ENCODE data around the gene SCML2.

SCML2 gene

DNA sequence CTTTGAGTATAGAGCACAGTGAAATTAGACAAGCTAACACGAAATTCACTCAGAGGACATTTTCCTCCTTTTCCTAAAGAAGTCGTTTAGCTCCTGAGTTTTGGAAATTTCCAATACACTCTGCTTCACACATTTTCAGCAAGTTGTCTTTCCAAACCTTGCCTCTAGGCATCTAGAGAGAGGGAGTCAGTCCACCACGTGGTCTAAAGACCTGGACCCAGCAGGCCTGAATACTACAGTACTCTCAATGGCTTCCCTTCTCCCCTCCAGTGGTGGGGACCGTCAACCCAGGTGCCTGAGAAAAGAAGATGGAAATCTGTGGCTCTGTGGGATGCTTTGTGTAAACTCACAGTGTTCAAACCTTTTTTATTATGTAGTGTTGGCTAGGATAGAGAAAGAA is 13.9 kb upstream of the SCML2 start:
- H3K4ac ChIP-seq (ENCODE audit: low read length), result no peak overlapping the region
- H2BK5ac ChIP-seq (ENCODE audit: low read length), result no peak overlapping the region
- no peak overlapping the region for H2AFZ ChIP-seq (ENCODE audit: low read length)
- no peak overlapping the region for H4K91ac ChIP-seq (ENCODE audit: low read depth, low read length, poor library complexity)
- no peak overlapping the region for H3K23ac ChIP-seq (ENCODE audit: low read depth, low read length, poor library complexity)
- no peak for DNase-seq (ENCODE audit: low spot score)
- H2BK12ac ChIP-seq (ENCODE audit: low read length), result no peak overlapping the region
- no peak overlapping the region for H3K18ac ChIP-seq (ENCODE audit: low read length)
- no peaks in the 10 kb centered on the region for H3K27me3 ChIP-seq (ENCODE audit: control insufficient read depth in 3 of 3, insufficient read depth in 3 of 3, low read depth in 1 of 3, low read length in 3 of 3)
- no peak overlapping the region for H3K4me2 ChIP-seq (ENCODE audit: insufficient read depth, low read length, poor library complexity, severe bottlenecking)
- no peak overlapping the region for H2BK120ac ChIP-seq (ENCODE audit: low read depth, low read length)
- H3K9me3 ChIP-seq (replicated peaks in 1 of 2; ENCODE audit: control insufficient read depth in 2 of 2, insufficient read depth in 1 of 2, low read depth in 1 of 2, low read length in 2 of 2), result no peaks in the 10 kb centered on the region
- no peaks in the 10 kb centered on the region for H3K4me1 ChIP-seq (ENCODE audit: control insufficient read depth in 2 of 2, insufficient read depth in 1 of 2, low read depth in 1 of 2, low read length in 2 of 2)
- H3K27ac ChIP-seq (replicated peaks; ENCODE audit: low read length), result no peak overlapping the region
- no peak overlapping the region for H3K9ac ChIP-seq (ENCODE audit: low read depth, low read length, poor library complexity)
- H3K14ac ChIP-seq (ENCODE audit: low read length), result no peak overlapping the region
- H4K8ac ChIP-seq (ENCODE audit: low read depth, low read length), result no peak overlapping the region
- H3K79me1 ChIP-seq (ENCODE audit: low read depth, low read length), result no peaks in the 10 kb centered on the region
- WGBS, 2 donors (ENCODE audit: extremely low coverage in 2 of 2, insufficient read length in 2 of 2, insufficient replicate concordance in 1 of 2), result no CpG with 5 or more reads among the region's 4 CpGs
- H2AK5ac ChIP-seq (ENCODE audit: low read depth, low read length), result no peak overlapping the region
- H3K4me3 ChIP-seq (ENCODE audit: low read length in 2 of 2), result no peak overlapping the region
- no peak overlapping the region for H2BK15ac ChIP-seq (ENCODE audit: low read length)
- no peaks in the 10 kb centered on the region for H3K36me3 ChIP-seq (replicated peaks in 1 of 2; ENCODE audit: control insufficient read depth in 2 of 2, insufficient read depth in 2 of 2, low read length in 2 of 2)

DNA sequence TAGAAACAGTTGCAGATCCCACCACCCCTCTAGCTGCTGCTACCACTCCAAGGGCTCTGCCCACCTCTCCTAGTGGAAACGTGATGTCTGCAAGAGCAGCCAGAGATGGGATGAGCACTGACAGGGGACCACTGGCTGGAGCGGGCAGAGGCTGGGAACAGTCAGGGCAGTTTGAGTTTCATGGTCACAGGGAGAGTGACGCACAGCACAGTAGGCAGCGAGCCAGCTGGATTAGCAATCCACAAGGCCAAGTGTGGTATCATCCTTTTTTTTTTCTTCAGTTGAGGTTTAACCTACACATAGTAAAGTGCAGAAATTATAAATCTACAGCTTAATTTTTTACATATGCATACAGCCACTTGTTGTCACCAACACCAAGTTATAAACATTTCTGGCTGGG is 6.4 kb upstream of the SCML2 start:
- Histone ChIP-seq H3K36me3 (replicated peaks in 1 of 2; ENCODE audit: control insufficient read depth in 2 of 2, insufficient read depth in 2 of 2, low read length in 2 of 2) (no peaks in the 10 kb centered on the region), H3K9ac (ENCODE audit: low read depth, low read length, poor library complexity) (no peak overlapping the region), H3K4ac (ENCODE audit: low read length) (no peak overlapping the region), H3K9me3 (replicated peaks in 1 of 2; ENCODE audit: control insufficient read depth in 2 of 2, insufficient read depth in 1 of 2, low read depth in 1 of 2, low read length in 2 of 2) (no peaks in the 10 kb centered on the region), H3K4me3 (ENCODE audit: low read length in 2 of 2) (no peak overlapping the region), H2BK120ac (ENCODE audit: low read depth, low read length) (no peak overlapping the region), H3K27me3 (ENCODE audit: control insufficient read depth in 3 of 3, insufficient read depth in 3 of 3, low read depth in 1 of 3, low read length in 3 of 3) (peaks cover 0 to 4% (median 0%) of the 10 kb centered on the region in 3 experiments), H3K4me2 (ENCODE audit: insufficient read depth, low read length, poor library complexity, severe bottlenecking) (no peak overlapping the region), H3K23ac (ENCODE audit: low read depth, low read length, poor library complexity) (no peak overlapping the region), H4K91ac (ENCODE audit: low read depth, low read length, poor library complexity) (no peak overlapping the region), H2BK5ac (ENCODE audit: low read length) (no peak overlapping the region), H3K14ac (ENCODE audit: low read length) (no peak overlapping the region), H2AFZ (ENCODE audit: low read length) (no peak overlapping the region), H3K27ac (replicated peaks; ENCODE audit: low read length) (no peak overlapping the region), H3K18ac (ENCODE audit: low read length) (no peak overlapping the region), H2BK12ac (ENCODE audit: low read length) (no peak overlapping the region), H3K4me1 (ENCODE audit: control insufficient read depth in 2 of 2, insufficient read depth in 1 of 2, low read depth in 1 of 2, low read length in 2 of 2) (no peaks in the 10 kb centered on the region), H4K8ac (ENCODE audit: low read depth, low read length) (no peak overlapping the region), H3K79me1 (ENCODE audit: low read depth, low read length) (no peaks in the 10 kb centered on the region), H2BK15ac (ENCODE audit: low read length) (no peak overlapping the region), H2AK5ac (ENCODE audit: low read depth, low read length) (no peak overlapping the region)
- WGBS, 2 donors (ENCODE audit: extremely low coverage in 2 of 2, insufficient read length in 2 of 2, insufficient replicate concordance in 1 of 2), result no CpG with 5 or more reads among the region's 4 CpGs
- no peak for DNase-seq (ENCODE audit: low spot score)

DNA sequence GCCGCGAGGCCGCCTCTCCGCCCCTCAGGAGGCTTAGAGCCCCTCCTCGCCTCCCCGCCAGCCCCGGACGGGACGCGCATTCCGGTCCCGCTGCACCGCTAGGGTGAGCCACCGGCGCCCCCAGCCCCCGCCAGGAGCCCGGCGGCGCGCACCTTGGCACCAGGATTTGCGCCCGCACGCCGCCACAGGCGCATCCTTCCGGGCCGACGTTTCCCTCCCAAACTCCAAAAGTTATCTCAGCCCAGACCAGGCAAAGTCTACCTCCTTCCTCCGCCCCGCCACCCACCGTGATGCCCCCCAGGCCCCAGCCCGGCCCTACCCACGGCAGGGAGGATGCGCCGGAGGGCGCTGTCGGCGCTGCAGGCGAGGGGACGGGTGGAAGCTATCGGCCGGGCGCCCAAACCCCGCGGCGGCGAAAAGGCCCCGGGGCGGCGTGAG is 538 bp downstream of the SCML2 start:
- peak overlapping the region; percentile 92 for H2AFZ ChIP-seq (ENCODE audit: low read length)

DNA sequence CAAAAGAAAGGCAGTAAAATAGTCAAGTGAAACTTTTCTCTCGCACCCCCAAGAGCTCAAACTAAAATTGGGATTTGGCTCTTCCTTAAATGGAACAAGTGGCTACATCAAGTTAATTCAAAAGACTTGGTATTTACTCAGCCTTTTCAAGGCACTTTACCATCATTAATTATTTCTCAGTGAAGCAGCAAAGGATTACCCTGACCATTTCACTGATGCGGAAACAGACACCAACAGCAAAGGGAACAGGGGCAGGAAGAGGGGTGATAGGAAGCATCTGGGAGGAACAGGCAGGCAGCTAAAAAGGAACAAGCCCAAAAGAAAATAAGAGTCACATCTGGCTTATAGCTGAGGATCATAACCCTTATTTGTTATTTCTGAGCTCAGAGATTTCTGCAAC is 2.7 kb downstream of the SCML2 start:
- no peaks in the 10 kb centered on the region for H3K27me3 ChIP-seq (ENCODE audit: control insufficient read depth in 3 of 3, insufficient read depth in 3 of 3, low read depth in 1 of 3, low read length in 3 of 3)
- no peaks in the 10 kb centered on the region for H3K9me3 ChIP-seq (replicated peaks in 1 of 2; ENCODE audit: control insufficient read depth in 2 of 2, insufficient read depth in 1 of 2, low read depth in 1 of 2, low read length in 2 of 2)
- H2BK15ac ChIP-seq (ENCODE audit: low read length), result no peak overlapping the region
- H3K14ac ChIP-seq (ENCODE audit: low read length), result no peak overlapping the region
- no peak overlapping the region for H3K4me3 ChIP-seq (ENCODE audit: low read length in 2 of 2)
- no peak overlapping the region for H2BK5ac ChIP-seq (ENCODE audit: low read length)
- DNase-seq (ENCODE audit: low spot score), result no peak
- H3K4me1 ChIP-seq (ENCODE audit: control insufficient read depth in 2 of 2, insufficient read depth in 1 of 2, low read depth in 1 of 2, low read length in 2 of 2), result peaks cover 2% of the 10 kb centered on the region in 2 donors
- H3K18ac ChIP-seq (ENCODE audit: low read length), result no peak overlapping the region
- H3K27ac ChIP-seq (replicated peaks; ENCODE audit: low read length), result no peak overlapping the region
- no peaks in the 10 kb centered on the region for H3K79me1 ChIP-seq (ENCODE audit: low read depth, low read length)
- H3K4ac ChIP-seq (ENCODE audit: low read length), result no peak overlapping the region
- no peak overlapping the region for H4K8ac ChIP-seq (ENCODE audit: low read depth, low read length)
- H3K36me3 ChIP-seq (replicated peaks in 1 of 2; ENCODE audit: control insufficient read depth in 2 of 2, insufficient read depth in 2 of 2, low read length in 2 of 2), result no peaks in the 10 kb centered on the region
- no peak overlapping the region for H2BK12ac ChIP-seq (ENCODE audit: low read length)
- no peak overlapping the region for H2BK120ac ChIP-seq (ENCODE audit: low read depth, low read length)
- no peak overlapping the region for H3K4me2 ChIP-seq (ENCODE audit: insufficient read depth, low read length, poor library complexity, severe bottlenecking)
- no peak overlapping the region for H3K23ac ChIP-seq (ENCODE audit: low read depth, low read length, poor library complexity)
- H4K91ac ChIP-seq (ENCODE audit: low read depth, low read length, poor library complexity), result no peak overlapping the region
- H2AK5ac ChIP-seq (ENCODE audit: low read depth, low read length), result no peak overlapping the region
- no CpG with 5 or more reads among the region's 2 CpGs for WGBS, 2 donors (ENCODE audit: extremely low coverage in 2 of 2, insufficient read length in 2 of 2, insufficient replicate concordance in 1 of 2)
- H3K9ac ChIP-seq (ENCODE audit: low read depth, low read length, poor library complexity), result no peak overlapping the region
- no peak overlapping the region for H2AFZ ChIP-seq (ENCODE audit: low read length)

More for the DNA sequence above, 538 bp downstream of the SCML2 start:
- peak overlapping the region; percentile 66 for H3K27ac ChIP-seq (replicated peaks; ENCODE audit: low read length)
- peak overlapping the region; percentile 70 to 86 for H3K4me3 ChIP-seq (ENCODE audit: low read length in 2 of 2)
- DNase-seq (ENCODE audit: low spot score), result peak; percentile 11
- H3K23ac ChIP-seq (ENCODE audit: low read depth, low read length, poor library complexity), result no peak overlapping the region
- peaks cover 0 to 2% of the 10 kb centered on the region in 2 donors for H3K4me1 ChIP-seq (ENCODE audit: control insufficient read depth in 2 of 2, insufficient read depth in 1 of 2, low read depth in 1 of 2, low read length in 2 of 2)
- H3K4ac ChIP-seq (ENCODE audit: low read length), result no peak overlapping the region
- H4K91ac ChIP-seq (ENCODE audit: low read depth, low read length, poor library complexity), result no peak overlapping the region
- H3K4me2 ChIP-seq (ENCODE audit: insufficient read depth, low read length, poor library complexity, severe bottlenecking), result peak overlapping the region; percentile 54
- H2BK12ac ChIP-seq (ENCODE audit: low read length), result no peak overlapping the region
- no peaks in the 10 kb centered on the region for H3K27me3 ChIP-seq (ENCODE audit: control insufficient read depth in 3 of 3, insufficient read depth in 3 of 3, low read depth in 1 of 3, low read length in 3 of 3)
- H3K9ac ChIP-seq (ENCODE audit: low read depth, low read length, poor library complexity), result peak overlapping the region; percentile 84
- no peak overlapping the region for H2BK15ac ChIP-seq (ENCODE audit: low read length)
- H3K14ac ChIP-seq (ENCODE audit: low read length), result no peak overlapping the region
- no peak overlapping the region for H2BK120ac ChIP-seq (ENCODE audit: low read depth, low read length)
- no peak overlapping the region for H2AK5ac ChIP-seq (ENCODE audit: low read depth, low read length)
- no peak overlapping the region for H4K8ac ChIP-seq (ENCODE audit: low read depth, low read length)
- no peaks in the 10 kb centered on the region for H3K9me3 ChIP-seq (replicated peaks in 1 of 2; ENCODE audit: control insufficient read depth in 2 of 2, insufficient read depth in 1 of 2, low read depth in 1 of 2, low read length in 2 of 2)
- H3K18ac ChIP-seq (ENCODE audit: low read length), result peak overlapping the region; percentile 85
- no CpG with 5 or more reads among the region's 50 CpGs for WGBS, 2 donors (ENCODE audit: extremely low coverage in 2 of 2, insufficient read length in 2 of 2, insufficient replicate concordance in 1 of 2)
- no peak overlapping the region for H2BK5ac ChIP-seq (ENCODE audit: low read length)
- no peaks in the 10 kb centered on the region for H3K36me3 ChIP-seq (replicated peaks in 1 of 2; ENCODE audit: control insufficient read depth in 2 of 2, insufficient read depth in 2 of 2, low read length in 2 of 2)
- no peaks in the 10 kb centered on the region for H3K79me1 ChIP-seq (ENCODE audit: low read depth, low read length)
